ENCODE data around the gene ATP12A.

DNA sequence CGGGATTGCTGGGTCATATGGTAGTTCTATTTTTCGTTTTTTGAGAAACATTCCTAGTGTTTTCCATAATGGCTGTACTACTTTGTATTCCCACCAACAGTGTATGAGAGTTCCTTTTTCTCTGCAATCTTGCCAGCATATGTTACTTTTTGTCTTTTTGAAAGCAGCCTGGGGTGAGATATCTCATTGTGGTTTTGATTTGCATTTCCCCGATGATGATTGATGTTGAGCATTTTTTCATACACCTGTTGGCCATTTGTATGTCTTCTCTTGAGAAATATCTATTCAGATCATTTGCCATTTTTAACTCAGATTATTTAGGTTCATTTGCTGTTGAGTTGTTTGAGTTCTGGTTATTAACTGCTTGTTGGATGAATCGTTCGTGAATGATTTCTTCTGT, 18.5 kb upstream of the ATP12A start:
- TF ChIP-seq, protein P1, sequence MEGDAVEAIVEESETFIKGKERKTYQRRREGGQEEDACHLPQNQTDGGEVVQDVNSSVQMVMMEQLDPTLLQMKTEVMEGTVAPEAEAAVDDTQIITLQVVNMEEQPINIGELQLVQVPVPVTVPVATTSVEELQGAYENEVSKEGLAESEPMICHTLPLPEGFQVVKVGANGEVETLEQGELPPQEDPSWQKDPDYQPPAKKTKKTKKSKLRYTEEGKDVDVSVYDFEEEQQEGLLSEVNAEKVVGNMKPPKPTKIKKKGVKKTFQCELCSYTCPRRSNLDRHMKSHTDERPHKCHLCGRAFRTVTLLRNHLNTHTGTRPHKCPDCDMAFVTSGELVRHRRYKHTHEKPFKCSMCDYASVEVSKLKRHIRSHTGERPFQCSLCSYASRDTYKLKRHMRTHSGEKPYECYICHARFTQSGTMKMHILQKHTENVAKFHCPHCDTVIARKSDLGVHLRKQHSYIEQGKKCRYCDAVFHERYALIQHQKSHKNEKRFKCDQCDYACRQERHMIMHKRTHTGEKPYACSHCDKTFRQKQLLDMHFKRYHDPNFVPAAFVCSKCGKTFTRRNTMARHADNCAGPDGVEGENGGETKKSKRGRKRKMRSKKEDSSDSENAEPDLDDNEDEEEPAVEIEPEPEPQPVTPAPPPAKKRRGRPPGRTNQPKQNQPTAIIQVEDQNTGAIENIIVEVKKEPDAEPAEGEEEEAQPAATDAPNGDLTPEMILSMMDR (conservative IDR thresholded peaks at IDR 0.05 in 1 of 2, IDR thresholded peaks at IDR 0.05 in 1 of 2; ENCODE audit: low read depth in 1 of 2, low read length in 2 of 2) = no peak
- TF ChIP-seq EZH2 (IDR thresholded peaks at IDR 0.05; ENCODE audit: low read length, missing control alignments) = no peak

Data from fibroblast of lung (primary cell).